Activated T-cell treated with anti-CD3 and anti-CD28 coated beads for 4 hours (primary cell): ENCODE measurements around the gene TNFRSF8.
A peak's percentile ranks its signal among the peaks of the same experiment; 100 is the strongest.
"Not testable (repeated sequence)": the region's sequence is repeated elsewhere in the genome, so short reads cannot be mapped to it uniquely, and the experiment has no call there.

Experiments used
- DNase-seq: peaks from one replicate; pipeline ENCODE4 v3.0.0-alpha.2; 2020

Gene TNFRSF8

GRCh38 chr1:12063141-12064072, at the start of gene TNFRSF8:
Gene TNFRSF8, plus strand, starts transcription at chr1:12063303. Its CDS starts 296 bp downstream, at chr1:12063599.
- DNase-seq: peak; percentile 34

- no peak for DNase-seq
Observed at GRCh38 chr1:12014141-12014991, 48.7 kb upstream of the TNFRSF8 start.

DNA sequence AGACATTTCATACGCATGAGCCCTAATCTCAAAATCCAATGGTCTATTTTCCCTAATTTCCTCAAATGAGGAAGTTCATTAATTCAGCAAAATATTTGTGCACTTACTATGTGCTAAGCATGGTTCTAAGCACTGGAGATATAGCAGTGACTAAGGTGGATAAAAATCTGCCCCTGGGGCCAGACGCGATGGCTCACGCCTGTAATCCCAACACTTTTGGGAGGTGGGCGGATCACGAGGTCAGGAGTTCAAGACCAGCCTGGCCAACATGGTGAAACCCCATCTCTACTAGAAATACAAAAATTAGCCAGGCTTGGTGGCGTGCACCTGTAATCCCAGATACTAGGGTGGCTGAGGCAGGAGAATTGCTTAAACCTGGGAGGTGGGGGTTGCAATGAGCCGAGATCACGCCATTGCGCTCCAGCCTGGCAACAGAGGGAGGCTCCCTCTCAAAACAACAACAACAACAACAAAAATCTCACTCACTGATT, 48.1 kb upstream of the TNFRSF8 start:
- DNase-seq: no peak

GRCh38 chr1:12015499-12015898, 47.6 kb upstream of the TNFRSF8 start:
- no peak for DNase-seq

DNA sequence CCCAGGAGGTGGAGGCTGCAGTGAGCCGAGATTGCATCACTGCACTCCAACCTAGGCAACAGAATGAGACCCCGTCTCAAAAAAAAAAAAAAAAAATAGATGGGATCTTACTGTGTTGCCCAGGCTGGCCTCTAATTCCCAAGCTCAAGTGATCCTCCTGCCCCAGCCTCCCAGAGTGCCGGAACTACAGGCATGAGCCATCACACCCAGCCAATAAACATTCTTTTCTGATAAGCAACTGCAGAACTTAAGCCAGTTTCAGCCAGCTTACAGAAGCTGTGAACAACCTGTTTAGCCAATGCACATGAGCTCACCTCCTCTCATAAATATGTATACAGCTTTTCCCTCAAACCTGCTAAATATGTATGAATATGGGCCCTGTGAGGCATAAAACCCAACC, 46.9 kb upstream of the TNFRSF8 start:
- DNase-seq: no peak

GRCh38 chr1:12019858-12020509, 43.1 kb upstream of the TNFRSF8 start:
- peak; percentile 3 for DNase-seq

DNA sequence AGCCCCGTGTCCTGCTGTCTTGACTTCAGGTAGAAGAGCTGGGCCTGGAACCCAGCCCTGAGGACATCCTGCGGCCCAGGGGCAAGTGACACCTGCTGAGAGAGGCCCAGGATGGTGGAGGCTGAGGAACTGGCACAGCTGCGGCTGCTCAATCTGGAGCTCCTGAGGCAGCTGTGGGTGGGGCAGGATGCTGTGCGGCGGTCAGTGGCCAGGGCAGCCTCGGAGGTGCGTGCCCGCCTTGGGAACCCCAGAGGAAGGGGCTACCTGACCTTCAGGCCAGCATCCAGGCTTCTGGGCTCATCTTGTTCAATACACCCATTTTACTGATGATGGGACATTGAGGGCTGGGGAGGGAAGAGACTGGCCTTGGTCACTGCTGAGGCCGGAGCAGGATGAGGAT, 41.5 kb upstream of the TNFRSF8 start:
- no peak for DNase-seq

DNA sequence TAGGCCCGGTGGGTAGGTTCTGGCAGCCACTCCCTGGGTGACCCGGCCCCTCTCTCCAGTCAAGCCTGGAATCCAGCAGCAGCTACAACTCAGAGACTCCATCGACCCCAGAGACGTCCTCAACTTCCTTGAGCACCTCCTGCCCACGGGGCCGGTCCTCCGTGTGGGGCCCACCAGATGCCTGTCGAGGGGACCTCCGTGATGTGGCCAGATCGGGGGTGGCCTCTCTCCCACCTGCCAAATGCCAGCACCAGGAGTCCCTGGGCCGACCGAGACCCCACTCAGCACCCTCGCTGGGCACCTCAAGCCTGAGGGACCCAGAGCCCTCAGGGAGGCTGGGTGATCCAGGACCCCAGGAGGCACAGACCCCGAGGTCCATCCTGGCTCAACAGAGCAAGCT, 41.1 kb upstream of the TNFRSF8 start:
- no peak for DNase-seq

GRCh38 chr1:12026586-12026985, 36.5 kb upstream of the TNFRSF8 start:
- no peak for DNase-seq

DNA sequence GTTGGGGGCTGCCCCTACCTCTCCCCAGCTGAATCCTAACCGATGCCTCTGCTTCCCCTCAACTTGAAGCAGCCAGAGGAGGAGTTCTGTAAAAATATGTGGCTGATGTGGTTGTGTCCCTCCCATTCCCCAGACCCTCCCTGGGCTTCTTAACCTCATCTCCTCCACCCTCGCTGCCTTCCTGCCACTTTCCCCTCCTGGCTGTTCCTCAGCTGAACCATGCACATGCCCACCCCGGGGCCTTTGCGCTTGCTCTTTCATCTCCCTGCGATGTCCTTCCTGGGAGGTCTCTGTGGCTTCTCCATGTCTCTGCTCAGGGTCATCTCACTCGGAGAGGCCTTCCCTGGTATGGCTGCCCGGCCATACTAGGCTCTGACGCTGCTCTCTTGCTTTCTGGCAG, 34.9 kb upstream of the TNFRSF8 start:
- DNase-seq: no peak

DNA sequence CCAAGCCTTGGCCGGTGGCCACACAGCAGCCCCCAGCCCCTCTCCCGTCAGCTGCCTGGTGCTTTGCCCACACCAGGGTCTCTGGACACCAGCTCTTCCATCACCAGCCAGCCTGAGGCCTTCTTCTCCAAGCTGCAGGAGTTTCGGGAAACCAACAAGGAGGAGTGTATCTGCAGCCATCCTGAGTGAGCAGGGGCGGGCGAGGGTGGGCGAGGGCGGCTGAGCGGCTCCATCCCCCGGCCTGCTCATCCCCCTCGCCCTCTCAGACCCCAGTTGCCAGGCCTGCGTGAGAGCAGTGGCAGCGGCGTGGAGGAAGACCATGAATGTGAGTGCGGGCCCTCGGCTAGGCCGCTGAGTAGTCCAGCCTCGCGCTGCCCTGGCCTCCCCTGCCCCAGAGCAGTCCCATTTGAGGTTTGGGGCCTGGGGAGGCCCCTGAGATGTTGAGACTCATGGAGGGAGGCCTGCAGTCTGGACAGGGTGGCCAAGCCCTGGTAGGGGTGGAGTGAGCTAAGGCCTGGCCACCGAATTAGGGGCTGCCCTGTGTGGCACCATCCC, 34.1 kb upstream of the TNFRSF8 start:
- DNase-seq: no peak

DNA sequence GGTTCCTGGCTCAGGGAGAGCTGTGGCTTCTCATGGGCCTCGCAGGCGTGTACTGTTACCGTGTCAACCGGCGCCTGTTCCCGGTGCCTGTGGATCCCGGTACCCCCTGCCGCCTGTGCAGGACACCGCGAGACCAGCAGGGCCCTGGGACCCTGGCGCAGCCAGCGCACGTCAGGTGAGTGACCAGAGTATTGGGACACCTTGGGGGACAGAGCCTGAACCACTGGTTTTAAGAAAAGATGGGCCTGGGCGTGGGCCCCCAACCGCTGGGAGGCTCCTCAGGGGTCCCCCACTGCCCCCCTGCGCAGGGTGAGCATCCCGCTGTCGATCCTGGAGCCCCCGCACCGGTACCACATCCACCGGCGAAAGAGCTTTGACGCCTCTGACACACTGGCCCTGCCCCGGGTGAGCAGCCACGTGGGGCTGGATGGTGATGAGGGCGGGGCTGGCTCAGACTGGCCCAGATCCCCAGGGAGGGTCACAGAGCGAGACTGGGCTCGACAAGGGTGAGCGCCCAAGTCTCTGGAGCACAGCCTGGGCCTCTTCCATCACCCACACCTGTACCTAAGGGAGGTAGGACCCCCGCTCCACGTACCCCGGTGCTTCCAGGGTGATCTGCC, 33.3 kb upstream of the TNFRSF8 start:
- no peak for DNase-seq

DNA sequence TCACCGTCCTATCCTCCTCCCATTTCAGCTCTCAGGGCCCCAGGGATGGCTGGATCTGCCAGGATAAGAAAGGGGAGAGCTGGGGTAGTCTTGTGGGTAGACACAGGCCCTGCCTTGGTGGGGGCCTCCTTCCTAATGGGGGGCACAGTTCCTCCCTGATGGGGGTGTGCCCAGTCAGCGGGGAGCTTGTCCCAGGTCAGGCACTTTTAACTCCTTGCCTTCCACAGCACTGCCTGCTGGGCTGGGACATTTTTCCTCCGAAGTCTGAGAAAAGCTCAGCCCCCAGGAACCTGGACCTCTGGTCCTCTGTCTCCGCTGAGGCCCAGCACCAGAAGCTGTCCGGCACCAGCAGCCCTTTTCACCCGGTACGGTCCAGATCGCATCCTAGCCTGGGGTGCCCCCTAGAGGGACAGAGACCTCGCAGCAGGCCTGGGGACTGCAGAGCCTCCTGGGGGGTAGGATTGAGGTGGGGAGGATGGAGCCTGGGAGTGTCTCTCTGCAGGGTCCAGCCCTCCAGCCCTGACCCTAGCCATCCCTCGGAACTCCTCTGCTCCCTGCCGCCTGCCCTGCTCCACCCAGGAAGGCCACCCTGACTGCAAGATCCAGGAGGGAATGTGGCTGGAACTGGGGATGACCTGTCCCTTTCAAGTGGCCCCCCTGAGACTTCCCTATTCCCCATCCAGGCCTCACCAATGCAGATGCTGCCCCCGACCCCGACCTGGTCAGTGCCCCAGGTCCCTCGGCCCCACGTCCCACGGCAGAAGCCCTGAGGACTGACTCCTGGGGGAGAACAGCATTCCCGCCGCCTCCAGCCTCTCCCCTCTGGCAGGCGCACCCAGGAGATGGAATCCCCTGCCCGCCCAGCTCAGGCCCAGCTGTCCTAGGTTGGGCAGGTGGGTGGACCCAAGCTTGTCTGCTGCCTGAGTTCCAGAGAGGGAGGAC, 31.8 kb upstream of the TNFRSF8 start:
- DNase-seq: peak; percentile 7

- DNase-seq: no peak
Observed at GRCh38 chr1:12032161-12032621, 30.9 kb upstream of the TNFRSF8 start.

DNA sequence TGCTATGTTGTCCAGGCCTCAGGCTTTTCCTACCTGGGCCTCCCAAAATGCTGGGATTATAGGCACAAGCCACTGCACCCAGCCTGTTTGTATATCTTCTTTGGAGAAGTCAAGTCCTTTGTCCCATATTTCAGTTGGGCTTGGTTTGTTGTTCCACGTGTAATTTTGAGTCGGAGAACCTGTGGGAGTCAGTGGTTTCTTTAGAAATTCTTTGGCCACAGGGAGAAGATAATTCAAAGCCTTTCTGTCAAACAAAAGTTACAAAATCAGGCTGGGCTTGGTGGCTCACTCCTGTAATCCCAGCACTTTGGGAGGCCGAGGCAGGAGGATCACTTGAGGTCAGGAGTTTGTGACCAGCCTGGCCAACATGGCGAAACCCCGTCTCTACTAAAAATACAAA, 29.7 kb upstream of the TNFRSF8 start:
- not testable (repeated sequence) for DNase-seq

DNA sequence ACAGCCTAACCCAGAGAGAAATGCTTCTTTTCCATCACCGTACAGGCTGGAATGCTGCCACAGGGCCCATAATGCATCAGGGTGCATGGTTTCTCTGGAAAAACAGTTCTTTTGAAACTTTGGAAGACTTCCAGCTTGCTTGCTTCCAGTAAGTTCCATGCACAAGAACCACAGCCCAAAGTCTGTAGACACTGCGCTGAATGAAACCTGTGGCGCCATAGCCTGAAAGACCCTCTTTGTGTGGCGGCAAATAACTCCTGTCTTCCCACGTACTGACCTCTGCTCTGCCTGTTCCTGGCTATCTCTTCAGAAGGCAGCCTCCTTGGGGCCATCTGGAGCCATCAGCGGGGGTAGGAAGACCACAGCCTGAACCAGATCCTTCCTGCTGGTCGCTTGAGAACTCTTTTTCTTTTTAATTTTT, 28.7 kb upstream of the TNFRSF8 start:
- no peak for DNase-seq

DNA sequence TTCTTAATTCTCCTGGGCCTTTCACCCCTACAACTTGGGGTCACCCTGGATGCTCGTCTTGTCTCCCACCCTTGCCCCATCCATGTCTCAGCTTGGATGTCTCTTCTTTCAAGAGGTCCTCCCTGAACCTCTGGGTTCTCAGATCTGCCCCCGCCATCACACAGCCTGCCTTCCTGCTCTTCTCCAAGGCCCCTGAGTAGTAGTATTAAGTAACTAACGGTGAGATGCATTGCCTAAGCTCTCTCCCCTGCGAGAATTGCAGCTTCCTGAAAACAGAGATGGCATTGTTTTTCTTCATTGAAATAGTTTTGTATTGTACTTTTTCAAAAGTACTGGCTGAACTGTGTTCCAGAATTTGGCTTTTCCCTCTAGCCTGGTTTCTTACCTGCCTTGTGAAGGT, 27.8 kb upstream of the TNFRSF8 start:
- DNase-seq: no peak

DNA sequence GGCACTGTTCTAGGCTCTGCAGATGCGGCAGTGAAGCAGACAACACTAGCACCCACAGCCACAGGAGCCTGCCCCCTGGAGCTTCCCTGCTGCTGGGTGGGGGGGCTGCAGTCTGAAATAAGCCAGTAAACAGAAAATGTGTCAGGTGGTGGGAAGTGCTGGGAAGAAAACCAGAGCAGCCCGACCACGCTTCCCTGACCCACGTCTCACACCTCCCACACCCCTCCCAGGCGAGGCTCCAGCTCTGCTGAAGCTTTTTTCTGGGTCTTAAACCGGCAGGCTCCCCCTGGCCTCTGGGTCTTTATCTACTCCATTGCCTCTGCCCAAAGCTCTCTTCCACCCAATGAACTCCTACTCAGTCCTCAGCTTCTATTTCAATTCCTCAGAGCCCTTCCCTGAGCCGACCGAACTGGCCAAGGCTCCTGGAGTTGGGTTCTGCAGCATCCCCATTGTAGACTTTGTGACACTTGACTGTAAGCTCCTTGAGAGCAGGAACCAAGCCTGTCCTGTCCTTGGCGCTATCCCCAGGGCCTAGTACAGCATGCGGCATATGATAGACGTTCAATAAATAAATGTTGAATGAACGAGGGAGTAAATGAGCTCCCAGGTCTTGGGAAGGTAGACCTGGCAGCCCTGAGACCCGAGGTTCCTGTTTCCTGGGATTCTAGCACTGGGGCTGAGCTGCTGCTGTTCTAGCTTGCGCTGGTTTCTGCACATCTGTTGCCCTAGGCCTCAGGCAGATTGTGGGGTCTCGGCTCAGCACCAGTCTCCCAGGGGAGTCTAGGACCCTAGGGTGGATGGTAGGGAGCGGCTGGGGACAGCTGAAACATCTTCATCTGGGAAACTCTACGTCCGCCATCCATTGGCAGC, 25.4 kb upstream of the TNFRSF8 start:
- no peak for DNase-seq

- DNase-seq: no peak
Observed at GRCh38 chr1:12038356-12039163, 24.5 kb upstream of the TNFRSF8 start.
